HG03439 (cell line): ENCODE measurements around the gene PPP1R8.

ENCODE experiments used
- ATAC-seq: cut with Tn5 transposase; IDR thresholded peaks from one replicate; pipeline ENCODE4 v1.9.1; 2021; ENCODE audit warnings: mild to moderate bottlenecking, moderate library complexity; ENCODE audit not compliant: unreplicated experiment

Gene PPP1R8

DNA sequence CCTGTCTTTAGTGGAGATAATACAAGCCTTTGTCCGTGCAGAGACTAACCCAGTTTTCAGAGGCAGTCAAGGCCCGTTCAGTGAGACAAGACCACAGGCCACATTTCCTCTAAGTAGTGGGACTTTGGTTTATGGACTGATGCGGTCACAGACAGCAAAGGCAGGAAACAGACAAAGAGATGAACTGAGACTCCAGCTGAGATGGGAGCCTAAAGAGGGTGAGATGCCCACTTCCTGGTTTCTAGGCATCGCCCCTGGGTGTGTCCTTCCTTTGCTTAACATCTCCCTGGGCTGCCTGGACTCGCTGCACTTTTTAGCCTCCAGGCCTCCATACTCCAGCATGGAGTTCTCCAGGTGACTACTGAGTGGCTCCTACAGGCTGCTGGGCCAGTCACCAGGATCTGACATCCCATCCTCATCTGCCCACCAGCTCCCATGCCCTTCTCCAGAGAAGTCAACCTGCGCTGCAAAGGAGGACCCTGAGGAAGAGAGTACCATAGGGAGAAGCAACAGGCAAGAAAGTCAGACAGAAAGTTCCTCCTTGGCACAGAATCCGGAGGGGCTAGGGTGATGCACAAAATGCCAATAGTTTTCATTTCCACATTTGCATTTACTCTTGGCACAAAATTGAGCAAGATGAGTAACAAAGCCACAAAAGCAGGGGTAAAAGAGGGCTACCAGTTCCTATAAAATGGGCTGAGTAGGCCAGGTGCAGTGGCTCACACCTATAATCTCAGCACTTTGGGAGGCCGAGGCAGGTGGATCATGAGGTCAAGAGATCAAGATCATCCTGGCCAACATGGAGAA, 56.8 kb downstream of the PPP1R8 start:
- no peak for ATAC-seq

DNA sequence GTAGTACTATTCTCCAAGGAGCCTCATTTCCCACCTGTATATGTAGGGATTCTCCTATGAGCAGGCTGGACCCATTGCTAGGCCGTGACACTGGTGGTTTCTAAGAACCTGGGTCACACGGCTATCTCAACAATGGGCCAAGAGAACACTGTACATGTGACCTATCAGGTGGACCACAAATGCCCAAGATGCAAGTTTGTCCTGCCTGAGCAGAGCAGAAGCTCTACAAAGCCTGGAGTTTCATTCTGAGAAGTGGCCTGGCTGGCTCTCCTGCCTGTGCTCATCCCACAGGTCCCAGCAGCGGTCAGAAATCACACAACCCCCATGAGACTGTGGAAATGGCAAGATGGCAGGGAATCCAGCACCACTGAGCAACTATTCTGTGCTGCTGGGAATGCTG, 58.9 kb downstream of the PPP1R8 start:
- no peak for ATAC-seq

DNA sequence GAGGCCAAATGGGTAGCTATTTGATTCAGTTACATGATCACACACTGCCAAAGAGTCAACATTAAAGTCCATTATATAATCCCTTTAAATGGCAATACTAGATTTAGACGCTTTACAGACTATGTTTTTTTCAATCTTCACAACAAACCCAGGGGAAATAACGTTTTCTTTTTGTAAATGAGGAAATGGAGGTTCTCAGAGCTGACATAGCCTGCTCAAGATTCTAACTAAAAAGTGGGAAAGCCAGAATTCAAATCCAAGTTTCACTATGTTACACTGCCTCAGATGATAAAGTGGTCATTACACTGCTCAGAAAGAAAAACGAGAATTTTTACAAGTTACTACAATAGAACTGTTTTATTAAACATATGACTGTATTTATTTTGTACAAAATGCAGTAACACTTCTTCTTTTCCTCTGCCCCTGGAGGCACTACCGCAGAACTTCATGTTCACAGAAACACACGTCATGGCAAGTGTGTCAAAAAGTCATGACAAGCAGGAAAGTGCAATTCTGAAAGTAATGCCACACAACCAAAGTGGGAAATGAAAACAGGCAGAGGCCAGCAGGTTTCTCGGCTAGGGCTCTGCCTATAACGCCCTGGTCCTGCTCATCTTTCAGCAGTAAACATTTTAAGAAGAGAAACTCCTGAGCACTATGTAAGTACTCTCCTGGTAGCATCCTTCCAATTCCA, 60.8 kb downstream of the PPP1R8 start:
- ATAC-seq = no peak

DNA sequence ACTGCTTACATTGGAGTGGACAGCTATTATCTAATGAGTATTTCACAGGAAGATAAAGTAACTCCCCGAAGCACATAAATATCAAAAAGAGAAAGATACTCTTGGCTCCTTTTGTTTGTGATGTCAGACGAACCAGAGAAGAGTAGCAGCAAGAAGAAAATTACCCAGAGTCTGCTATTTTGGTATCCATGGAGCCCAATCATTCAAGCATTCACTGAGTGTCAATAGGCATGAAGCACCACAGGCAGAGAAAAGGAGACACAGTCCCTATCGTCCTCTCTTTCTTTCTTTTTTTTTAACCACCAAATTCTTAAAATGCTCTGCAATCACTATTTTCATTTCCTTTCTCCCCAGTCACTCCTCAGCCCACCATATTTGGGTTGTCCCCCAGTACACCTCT, 63.9 kb downstream of the PPP1R8 start:
- ATAC-seq = no peak
